Measurements from ENCODE around the gene KLHL12. TPM values are rescaled to one million over a fixed set of nuclear protein-coding genes. Genes with fewer than 3 reads are reported as not detected.
A peak's percentile ranks its signal among the peaks of the same experiment; 100 is the strongest.

Gene KLHL12
- total and polyA plus RNA-seq, 2 of the 8 experiments (the other 6 are each of a cell fraction or from before 2014, with no cell fraction given) = 27.2 to 33.3 TPM

- H3K9me3 ChIP-seq (ENCODE audit: insufficient read depth in 2 of 2, low read depth in 1 of 2, low read length in 1 of 2) = no peaks in the 10 kb centered on the region
- no peak overlapping the region for H3K14ac ChIP-seq (ENCODE audit: insufficient read length)
- no peak overlapping the region for H2BK20ac ChIP-seq (ENCODE audit: low read length)
- H3K56ac ChIP-seq (replicated peaks; ENCODE audit: insufficient read length, low read depth, low read length) = no peak overlapping the region
- H3K36me3 ChIP-seq (ENCODE audit: control insufficient read depth in 2 of 4, insufficient read depth in 4 of 4, low read length in 3 of 4) = peaks cover 0 to 2% (median 0%) of the 10 kb centered on the region in 4 experiments; a peak in 1 of 8 replicates
- H2AK5ac ChIP-seq (ENCODE audit: low read depth, low read length) = no peak overlapping the region
- H2BK120ac ChIP-seq (replicated peaks; ENCODE audit: low read depth, low read length) = no peak overlapping the region
- H3K18ac ChIP-seq (ENCODE audit: extremely low read depth, low read length) = no peak overlapping the region
- H3K4ac ChIP-seq (replicated peaks; ENCODE audit: insufficient read length, low read depth, low read length) = peak overlapping the region; percentile 74
- no peak overlapping the region for H2BK12ac ChIP-seq (ENCODE audit: low read depth, low read length)
- no peaks in the 10 kb centered on the region for H3K79me2 ChIP-seq (ENCODE audit: control insufficient read depth in 1 of 2, insufficient read depth in 2 of 2, low read length in 2 of 2)
- H3K27me3 ChIP-seq (replicated peaks in 1 of 4; ENCODE audit: control insufficient read depth in 3 of 4, extremely low read depth in 1 of 4, insufficient read depth in 3 of 4, low read length in 3 of 4) = no peaks in the 10 kb centered on the region; a peak in 2 of 7 replicates
- H4K8ac ChIP-seq (ENCODE audit: extremely low read depth, insufficient read depth, low read length) = peak overlapping the region; percentile 71
- no peak overlapping the region for H3K23ac ChIP-seq (ENCODE audit: insufficient read length)
- peak overlapping the region; percentile 49 for H4K91ac ChIP-seq (replicated peaks; ENCODE audit: insufficient read length, low read length)
- no peak overlapping the region for H2BK15ac ChIP-seq (ENCODE audit: low read length)
- peak overlapping the region; percentile 54 to 79 (median 70) for H3K4me3 ChIP-seq (ENCODE audit: extremely low read depth in 1 of 4, insufficient read depth in 2 of 4, low read depth in 3 of 4, low read length in 4 of 4)
- H2AFZ ChIP-seq (ENCODE audit: low read length) = no peak overlapping the region
- H4K5ac ChIP-seq (ENCODE audit: insufficient read length, low read depth, low read length) = no peak overlapping the region
- FAIRE-seq = no peak
- no peak for DNase-seq (ENCODE audit: low read depth in 1 of 2, low spot score in 2 of 2)
- POLR2A ChIA-PET (ENCODE audit: partially characterized antibody) = interaction anchor here (1.0 to 1.6 kb wide), 5 partner anchors 12 to 156 kb away, joined by 3 to 5 read pairs (median 3); partner anchors contain the start of gene PCAT6
- no peaks in the 10 kb centered on the region for H3K79me1 ChIP-seq (ENCODE audit: low read depth, low read length)
- no peak overlapping the region for H2BK5ac ChIP-seq (ENCODE audit: low read depth, low read length)
- peak overlapping the region; percentile 89 to 97 for H3K4me2 ChIP-seq (ENCODE audit: insufficient read depth in 1 of 2, low read depth in 2 of 2, low read length in 2 of 2)
- H3K23me2 ChIP-seq (ENCODE audit: low read depth, low read length) = peaks cover 10% of the 10 kb centered on the region
- CTCF ChIA-PET (ENCODE audit: partially characterized antibody) = interaction anchor here (0.6 to 1.0 kb wide), 2 partner anchors 162 to 208 kb away, joined by 3 read pairs; partner anchors contain the start of gene ADORA1
- H4K20me1 ChIP-seq (replicated peaks in 1 of 2; ENCODE audit: control insufficient read depth in 1 of 2, insufficient read depth in 2 of 2, low read length in 2 of 2) = peaks cover 0 to 2% of the 10 kb centered on the region in 2 experiments
- peak overlapping the region; percentile 51 to 69 (median 66); a peak in 5 of 7 replicates for H3K9ac ChIP-seq (replicated peaks in 1 of 4; ENCODE audit: extremely low read depth in 1 of 4, low read depth in 3 of 4, low read length in 3 of 4)
- peaks cover 4 to 6% (median 5%) of the 10 kb centered on the region in 4 experiments; a peak in 6 of 7 replicates for H3K4me1 ChIP-seq (replicated peaks in 1 of 4; ENCODE audit: control insufficient read depth in 3 of 4, insufficient read depth in 4 of 4, low read length in 3 of 4)
- H3K27ac ChIP-seq (ENCODE audit: low read depth, low read length) = no peak overlapping the region
- WGBS, 2 experiments (ENCODE audit: extremely low coverage in 1 of 2, insufficient coverage in 1 of 2, insufficient read length in 1 of 2, insufficient replicate concordance in 2 of 2, low coverage in 1 of 2, low lambda C conversion rate in 2 of 2, missing lambda C conversion rate in 1 of 2) = 52% methylated on average over 18 of the region's 18 CpGs; no CpG with 5 or more reads in 1 of the 2 experiments
- TF ChIP-seq SP4 (IDR thresholded peaks at IDR 0.05; ENCODE audit: low read length) (no peak), SAP30 (IDR thresholded peaks at IDR 0.05; ENCODE audit: insufficient read depth, insufficient replicate concordance, low read length) (no peak), CBX8 (IDR thresholded peaks at IDR 0.05; ENCODE audit: borderline replicate concordance, low read depth, low read length) (no peak), TBP (IDR thresholded peaks at IDR 0.05; ENCODE audit: low read depth, low read length) (no peak), CBX5 (IDR thresholded peaks at IDR 0.05; ENCODE audit: low read depth, low read length) (no peak), TAF1 (IDR thresholded peaks at IDR 0.05; ENCODE audit: low read depth, low read length) (no peak), HDAC2 (IDR thresholded peaks at IDR 0.05; ENCODE audit: borderline replicate concordance in 1 of 2, low read depth in 2 of 2, low read length in 2 of 2) (no peak), CEBPB (IDR thresholded peaks at IDR 0.05; ENCODE audit: low read depth, low read length) (no peak), CTBP2 (IDR thresholded peaks at IDR 0.05; ENCODE audit: borderline replicate concordance, insufficient read depth, insufficient read length, low read length) (no peak), GABPA (IDR thresholded peaks at IDR 0.05; ENCODE audit: borderline replicate concordance, insufficient read depth, low read length) (no peak), POLR2AphosphoS5 (IDR thresholded peaks at IDR 0.05; ENCODE audit: low read depth, low read length) (no peak)
Observed at GRCh38 chr1:202966006-202966898, 39.2 kb upstream of the KLHL12 start.
